Adrenal gland (tissue), 12 donors: ENCODE results near the gene ZCRB1. TPM values are rescaled to one million over a fixed set of nuclear protein-coding genes. Genes with fewer than 3 reads are reported as not detected.

Experiments
- DNase-seq, 7 donors: peaks; one replicate each; pipeline ENCODE4 v3.0.0-alpha.2; 2019 to 2020
- H3K27ac ChIP-seq, 5 donors: fragments of 200-600 bp; sonication (generic) in 4 of 5; 1 replicate in 3 of 5; 2 replicates in 2 of 5; pipeline versions ENCODE4 v1.5.1 to v1.8.0; 2016 to 2020; ENCODE audit warnings: mild to moderate bottlenecking in 1 of 5
- H3K27me3 ChIP-seq: fragments of 200-600 bp; 2 replicates; pipeline ENCODE4 v1.8.0; 2021
- H3K36me3 ChIP-seq, 2 donors: fragments of 200-600 bp; replicated peaks in 1 of 2; 1 replicate in 1 of 2; 2 replicates in 1 of 2; pipeline versions ENCODE4 v1.5.1 to v1.8.0; 2018 to 2022
- H3K4me1 ChIP-seq, 2 donors: fragments of 200-600 bp; replicated peaks in 1 of 2; 1 replicate in 1 of 2; 2 replicates in 1 of 2; pipeline versions ENCODE4 v1.5.1 to v1.8.0; 2018 to 2021
- H3K4me3 ChIP-seq, 4 donors: fragments of 200-600 bp; sonication (generic) in 3 of 4; one replicate each; pipeline ENCODE4 v1.5.1; 2016 to 2018
- H3K9me3 ChIP-seq, 3 donors: fragments of 200-600 bp; sonication (generic) in 1 of 3; replicated peaks in 1 of 3; 1 replicate in 2 of 3; 2 replicates in 1 of 3; pipeline versions ENCODE4 v1.5.1 to v1.8.0; 2016 to 2021
- CTCF ChIP-seq, 6 experiments: fragments of 450-650 bp in 4 of 6; fragments of 200-600 bp in 2 of 6; sonication (generic) in 1 of 6; IDR thresholded peaks; 1 replicate in 5 of 6; 2 replicates in 1 of 6; pipeline versions ENCODE4 v1.5.1 to v1.8.0; 2016 to 2021; ENCODE audit warnings: antibody characterized with exemption in 6 of 6, mild to moderate bottlenecking in 2 of 6, moderate library complexity in 1 of 6
- POLR2A ChIP-seq, 2 donors: fragments of 450-650 bp; IDR thresholded peaks; one replicate each; pipeline ENCODE4 v1.6.1; 2017; ENCODE audit warnings: antibody characterized with exemption in 2 of 2, mild to moderate bottlenecking in 2 of 2, moderate library complexity in 1 of 2
- WGBS, 4 donors: extraction: QIAGEN DNeasy Blood & Tissue Kit in 2 of 4; methylation state at CpG; one replicate each; pipeline versions ENCODE4 v1.1.5 to v1.1.7; 2013 to 2017; 5-methylcytosine and 5-hydroxymethylcytosine counted together
- intact Hi-C, 2 donors: fragments of 100-400 bp; cut with DNase I; formaldehyde crosslinking; loops; one replicate each; pipeline versions ENCODE4 v1.14.1 to v1.15.0; 2022 to 2023
- polyA plus RNA-seq, 3 donors: library from polyadenylated mRNA; stranded (reverse); fragments of 200-250 nt in 2 of 3; fragments of 350-450 nt in 1 of 3; fragmentation: Illumina TruSeq in 1 of 3; extraction: RNeasy Lipid Tissue Mini Kit (QIAGEN cat#74804) in 1 of 3; gene quantifications; one replicate each; pipeline ENCODE4 v1.2.3, GENCODE V29; 2013 to 2014
- total RNA-seq, 9 donors: library from RNA; depleted of rRNA in 4 of 9; stranded (reverse); fragments of >200 nt in 4 of 9; fragments of 120-200 nt in 1 of 9; fragmentation: NEBNext Ultra II Directional in 1 of 9; extraction: Animal tissue kit (Norgen Biotek cat#: 25700) in 1 of 9; gene quantifications; one replicate each; pipeline versions ENCODE4 v1.1.0 to v1.2.4, GENCODE V29; 2013 to 2023
- donor health status: healthy with polysubstance abuse.
- donor health status: Bipolar disorder and iron deficiency.
- donor health status: DM: yes; HTN: yes; CAD: no.
- donor health status: DM: no; HTN: no; CAD: no.
- donor health status: DM: no; HTN: no; CAD: no.
- donor health status: DM: yes; HTN: yes; CAD: no.

The ZCRB1 gene
- total and polyA plus RNA-seq, 12 donors: 23.5 to 110 (median 58.2) TPM

DNA sequence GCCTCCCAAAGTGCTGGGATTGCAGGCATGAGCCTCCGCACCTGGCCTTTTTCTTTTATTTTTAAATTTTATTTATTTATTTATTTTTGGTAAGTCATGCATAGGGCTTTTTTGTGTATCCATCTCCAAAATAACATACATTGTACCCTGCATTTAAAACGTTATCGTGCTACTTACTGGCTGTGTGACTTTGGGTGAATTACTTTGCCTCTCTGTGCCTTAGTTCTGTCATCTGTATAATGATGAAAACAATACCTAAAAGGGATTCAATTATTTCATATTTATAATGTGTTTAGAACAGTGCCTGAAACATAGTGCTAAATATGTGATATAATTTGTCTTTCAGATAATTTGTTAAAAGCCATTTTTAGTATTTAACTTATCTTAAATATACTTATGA lies 19.6 kb downstream of the ZCRB1 start:
- Histone ChIP-seq H3K36me3 (no peaks in the 10 kb centered on the region), H3K9me3 (no peaks in the 10 kb centered on the region), H3K27me3 (no peaks in the 10 kb centered on the region), H3K27ac (no peak overlapping the region), H3K4me3 (no peak overlapping the region), H3K4me1 (no peaks in the 10 kb centered on the region)
- DNase-seq: no peak
- 95 to 97% (median 96%) methylated on average over 3 of the region's 3 CpGs for WGBS, 4 donors
- intact Hi-C loops: no loop called here
- TF ChIP-seq CTCF (IDR thresholded peaks at IDR 0.05): no peak
- no peak for TF ChIP-seq POLR2A (IDR thresholded peaks at IDR 0.05)

GRCh38 chr12:42299392-42300308 lies 26.2 kb downstream of the ZCRB1 start:
- Histone ChIP-seq H3K4me1 (no peaks in the 10 kb centered on the region), H3K27me3 (no peaks in the 10 kb centered on the region), H3K9me3 (no peaks in the 10 kb centered on the region), H3K27ac (no peak overlapping the region), H3K4me3 (no peak overlapping the region), H3K36me3 (no peaks in the 10 kb centered on the region)
- WGBS, 4 donors: 78 to 87% (median 85%) methylated on average over 8 of the region's 8 CpGs
- intact Hi-C loops: no loop called here
- TF ChIP-seq POLR2A (IDR thresholded peaks at IDR 0.05): no peak
- TF ChIP-seq CTCF (IDR thresholded peaks at IDR 0.05): no peak
- DNase-seq: no peak

- WGBS, 4 donors: 85 to 92% (median 90%) methylated on average over 4 of the region's 4 CpGs
- no peak overlapping the region for H3K27ac ChIP-seq
- H3K27me3 ChIP-seq: no peaks in the 10 kb centered on the region
- intact Hi-C loops: no loop called here
- no peak for DNase-seq
- TF ChIP-seq CTCF (IDR thresholded peaks at IDR 0.05): no peak
- no peak for TF ChIP-seq POLR2A (IDR thresholded peaks at IDR 0.05)
- no peaks in the 10 kb centered on the region for H3K9me3 ChIP-seq
- H3K4me1 ChIP-seq: no peaks in the 10 kb centered on the region
- H3K4me3 ChIP-seq: no peak overlapping the region
- H3K36me3 ChIP-seq: no peaks in the 10 kb centered on the region
Measured at GRCh38 chr12:42298887-42299286, 27.0 kb downstream of the ZCRB1 start.

DNA sequence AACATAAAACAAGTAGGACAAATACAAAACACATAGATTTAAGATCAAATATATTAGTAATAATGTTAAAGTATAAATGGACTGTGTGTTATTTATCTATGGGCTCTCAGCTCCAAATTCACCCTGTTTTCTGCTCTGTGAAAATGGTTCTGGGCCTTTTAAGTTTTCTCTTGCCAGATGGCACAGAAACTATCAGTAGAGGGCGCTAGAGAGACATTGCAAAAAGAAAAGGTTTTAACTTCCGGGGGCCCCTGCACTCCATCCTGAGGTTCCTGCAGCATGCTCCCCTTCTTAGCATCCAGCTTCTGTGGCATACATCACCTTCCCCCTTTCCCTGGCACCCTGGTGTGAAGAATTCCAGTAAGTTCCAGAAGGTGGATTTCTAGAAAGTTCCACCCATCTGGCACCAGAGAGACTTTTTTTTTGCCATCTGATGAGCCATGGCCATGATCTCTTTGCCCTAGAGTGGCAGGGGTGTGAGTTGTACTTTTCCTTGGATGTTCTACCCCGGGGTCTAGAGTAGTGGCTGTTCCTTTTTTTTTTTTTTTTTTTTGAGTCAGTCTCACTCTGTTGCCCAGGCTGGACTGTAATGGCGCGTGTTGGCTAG lies 29.3 kb downstream of the ZCRB1 start:
- no peak overlapping the region for H3K27ac ChIP-seq
- intact Hi-C loops: no loop called here
- TF ChIP-seq POLR2A (IDR thresholded peaks at IDR 0.05) (no peak), CTCF (IDR thresholded peaks at IDR 0.05) (peak in 1 of 6 experiments; percentile 17)
- H3K27me3 ChIP-seq: no peaks in the 10 kb centered on the region
- H3K4me3 ChIP-seq: no peak overlapping the region
- H3K36me3 ChIP-seq: no peaks in the 10 kb centered on the region
- H3K9me3 ChIP-seq: no peaks in the 10 kb centered on the region
- H3K4me1 ChIP-seq: no peaks in the 10 kb centered on the region
- no peak for DNase-seq
- WGBS, 4 donors: 78 to 91% (median 84%) methylated on average over 5 of the region's 5 CpGs
